ENCODE results near the gene NUAK2.
A peak's percentile ranks its signal among the peaks of the same experiment; 100 is the strongest.

NUAK2 gene

GRCh38 chr1:205351984-205352713 lies 30.6 kb upstream of the NUAK2 start:
- no peaks in the 10 kb centered on the region for H3K9me3 ChIP-seq (ENCODE audit: severe bottlenecking)
- ATAC-seq (ENCODE audit: low read depth), result peak; percentile 75
- H3K27me3 ChIP-seq (ENCODE audit: insufficient read depth, poor library complexity, severe bottlenecking), result no peaks in the 10 kb centered on the region
- H3K27ac ChIP-seq (ENCODE audit: poor library complexity, severe bottlenecking), result no peak overlapping the region
- no peak for DNase-seq (ENCODE audit: low spot score)
- H3K4me1 ChIP-seq (ENCODE audit: insufficient read depth, poor library complexity, severe bottlenecking), result no peaks in the 10 kb centered on the region
- peak; percentile 26 for TF ChIP-seq CTCF (IDR thresholded peaks at IDR 0.05; ENCODE audit: poor library complexity, severe bottlenecking)
- no peak overlapping the region for H3K4me3 ChIP-seq (ENCODE audit: severe bottlenecking)
- no peaks in the 10 kb centered on the region for H3K36me3 ChIP-seq (ENCODE audit: low read depth)

- peak; percentile 33 for ATAC-seq (ENCODE audit: low read depth)
- Histone ChIP-seq H3K4me1 (ENCODE audit: insufficient read depth, poor library complexity, severe bottlenecking) (no peaks in the 10 kb centered on the region), H3K36me3 (ENCODE audit: low read depth) (no peaks in the 10 kb centered on the region), H3K9me3 (ENCODE audit: severe bottlenecking) (no peaks in the 10 kb centered on the region), H3K27me3 (ENCODE audit: insufficient read depth, poor library complexity, severe bottlenecking) (no peaks in the 10 kb centered on the region), H3K27ac (ENCODE audit: poor library complexity, severe bottlenecking) (no peak overlapping the region), H3K4me3 (ENCODE audit: severe bottlenecking) (no peak overlapping the region)
- no peak for DNase-seq (ENCODE audit: low spot score)
- TF ChIP-seq CTCF (IDR thresholded peaks at IDR 0.05; ENCODE audit: poor library complexity, severe bottlenecking), result no peak
These were observed 29.2 kb upstream of the NUAK2 start for GRCh38 chr1:205350691-205351141.

GRCh38 chr1:205350124-205350523 lies 28.6 kb upstream of the NUAK2 start:
- Histone ChIP-seq H3K4me1 (ENCODE audit: insufficient read depth, poor library complexity, severe bottlenecking) (no peaks in the 10 kb centered on the region), H3K27ac (ENCODE audit: poor library complexity, severe bottlenecking) (no peak overlapping the region)
- ATAC-seq (ENCODE audit: low read depth), result no peak

GRCh38 chr1:205348554-205349487 lies 27.3 kb upstream of the NUAK2 start:
- no peak overlapping the region for H3K4me3 ChIP-seq (ENCODE audit: severe bottlenecking)
- H3K4me1 ChIP-seq (ENCODE audit: insufficient read depth, poor library complexity, severe bottlenecking), result no peaks in the 10 kb centered on the region
- no peak overlapping the region for H3K27ac ChIP-seq (ENCODE audit: poor library complexity, severe bottlenecking)
- DNase-seq (ENCODE audit: low spot score) (no peak), ATAC-seq (ENCODE audit: low read depth) (no peak)
- no peaks in the 10 kb centered on the region for H3K9me3 ChIP-seq (ENCODE audit: severe bottlenecking)
- H3K27me3 ChIP-seq (ENCODE audit: insufficient read depth, poor library complexity, severe bottlenecking), result peaks cover 9% of the 10 kb centered on the region
- no peaks in the 10 kb centered on the region for H3K36me3 ChIP-seq (ENCODE audit: low read depth)
- no peak for TF ChIP-seq CTCF (IDR thresholded peaks at IDR 0.05; ENCODE audit: poor library complexity, severe bottlenecking)

More at GRCh38 chr1:205350124-205350523, 28.6 kb upstream of the NUAK2 start:
- Histone ChIP-seq H3K4me3 (ENCODE audit: severe bottlenecking) (no peak overlapping the region), H3K9me3 (ENCODE audit: severe bottlenecking) (no peaks in the 10 kb centered on the region), H3K36me3 (ENCODE audit: low read depth) (no peaks in the 10 kb centered on the region), H3K27me3 (ENCODE audit: insufficient read depth, poor library complexity, severe bottlenecking) (no peaks in the 10 kb centered on the region)
- no peak for TF ChIP-seq CTCF (IDR thresholded peaks at IDR 0.05; ENCODE audit: poor library complexity, severe bottlenecking)
- DNase-seq (ENCODE audit: low spot score), result no peak
